OCI-LY1 (cell line): ENCODE data around the gene NCSTN.

ENCODE experiments used
- CTCF ChIP-seq: fragments of 200-600 bp; sonication (generic), shearing (Covaris generic); IDR thresholded peaks from 2 replicates; pipeline ENCODE4 v1.5.1; 2017; ENCODE audit warnings: mild to moderate bottlenecking, antibody characterized with exemption, low read length, moderate library complexity, mixed read lengths
- EZH2 ChIP-seq: fragments of 200-600 bp; sonication (generic), shearing (Covaris generic); IDR thresholded peaks from 2 replicates; pipeline ENCODE4 v1.8.0; 2017; ENCODE audit warnings: borderline replicate concordance, mixed run types, mild to moderate bottlenecking, antibody characterized with exemption, low read length, moderate library complexity, mixed read lengths

GRCh38 chr1:160374306-160375110 lies 31.3 kb downstream of the NCSTN start:
- no peak for TF ChIP-seq CTCF
- no peak for TF ChIP-seq EZH2
